GM21576 (cell line): ENCODE data around the gene RUVBL1.

Experiments used
- ATAC-seq: cut with Tn5 transposase; IDR thresholded peaks from one replicate; pipeline ENCODE4 v1.9.1; 2021; ENCODE audit warnings: mild to moderate bottlenecking, moderate library complexity; ENCODE audit not compliant: unreplicated experiment

The RUVBL1 gene

GRCh38 chr3:128143496-128143895 lies 19.9 kb upstream of the RUVBL1 start:
- no peak for ATAC-seq

DNA sequence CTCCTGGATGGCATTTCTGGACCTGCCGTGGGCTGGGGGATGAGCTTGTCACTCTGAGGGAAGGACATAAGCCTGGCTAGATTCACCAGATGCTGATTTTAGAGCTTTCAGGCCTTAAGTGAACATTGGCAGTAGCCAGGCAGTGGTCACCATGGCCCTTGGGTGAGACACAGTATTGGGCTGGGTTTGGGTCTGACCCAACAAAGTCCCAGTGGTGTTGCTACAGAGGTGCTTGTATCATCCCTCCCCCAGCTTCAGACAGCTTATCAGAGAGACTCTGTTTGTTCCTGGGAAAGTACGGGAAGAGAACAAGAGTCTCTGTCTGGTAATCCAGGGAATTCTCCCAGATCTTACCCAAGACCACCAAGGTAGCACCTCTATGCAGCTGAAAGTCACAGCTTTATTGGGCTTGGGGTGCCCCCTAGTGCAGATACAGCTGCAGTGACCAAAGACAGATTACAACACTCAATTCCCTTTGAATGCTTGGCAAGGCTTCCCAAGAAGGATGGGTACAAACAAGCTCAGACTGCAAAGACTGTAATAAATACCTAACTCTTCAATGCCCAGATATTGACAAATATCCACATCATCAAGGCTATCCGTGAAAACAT lies 9.8 kb upstream of the RUVBL1 start:
- ATAC-seq: no peak

GRCh38 chr3:128131897-128132646 lies 8.5 kb upstream of the RUVBL1 start:
- ATAC-seq: no peak

- ATAC-seq: no peak
Observed at GRCh38 chr3:128128251-128128650, 4.6 kb upstream of the RUVBL1 start.

- ATAC-seq: no peak
Observed at GRCh38 chr3:128127236-128127635, 3.6 kb upstream of the RUVBL1 start.

- ATAC-seq: no peak
Observed at GRCh38 chr3:128123156-128123537, 465 bp downstream of the RUVBL1 start.

DNA sequence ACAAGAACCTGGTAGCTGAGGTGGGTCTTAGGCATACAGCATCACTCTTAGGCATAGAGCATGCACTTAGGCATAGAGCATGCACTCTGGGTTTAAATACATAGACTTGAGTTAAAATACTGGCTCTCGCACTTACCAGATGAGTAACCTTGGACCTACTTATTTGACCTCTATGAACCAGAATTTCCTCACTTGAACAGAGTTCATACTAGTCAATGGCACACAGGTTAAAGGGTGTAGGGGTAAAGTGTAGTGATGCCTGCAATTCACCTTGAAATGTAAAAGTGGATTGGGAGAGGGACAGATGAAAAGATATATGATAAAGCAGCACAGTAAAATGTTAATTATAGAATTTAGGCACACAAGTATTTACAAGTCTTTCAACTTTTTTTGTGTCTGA lies 1.6 kb downstream of the RUVBL1 start:
- no peak for ATAC-seq

DNA sequence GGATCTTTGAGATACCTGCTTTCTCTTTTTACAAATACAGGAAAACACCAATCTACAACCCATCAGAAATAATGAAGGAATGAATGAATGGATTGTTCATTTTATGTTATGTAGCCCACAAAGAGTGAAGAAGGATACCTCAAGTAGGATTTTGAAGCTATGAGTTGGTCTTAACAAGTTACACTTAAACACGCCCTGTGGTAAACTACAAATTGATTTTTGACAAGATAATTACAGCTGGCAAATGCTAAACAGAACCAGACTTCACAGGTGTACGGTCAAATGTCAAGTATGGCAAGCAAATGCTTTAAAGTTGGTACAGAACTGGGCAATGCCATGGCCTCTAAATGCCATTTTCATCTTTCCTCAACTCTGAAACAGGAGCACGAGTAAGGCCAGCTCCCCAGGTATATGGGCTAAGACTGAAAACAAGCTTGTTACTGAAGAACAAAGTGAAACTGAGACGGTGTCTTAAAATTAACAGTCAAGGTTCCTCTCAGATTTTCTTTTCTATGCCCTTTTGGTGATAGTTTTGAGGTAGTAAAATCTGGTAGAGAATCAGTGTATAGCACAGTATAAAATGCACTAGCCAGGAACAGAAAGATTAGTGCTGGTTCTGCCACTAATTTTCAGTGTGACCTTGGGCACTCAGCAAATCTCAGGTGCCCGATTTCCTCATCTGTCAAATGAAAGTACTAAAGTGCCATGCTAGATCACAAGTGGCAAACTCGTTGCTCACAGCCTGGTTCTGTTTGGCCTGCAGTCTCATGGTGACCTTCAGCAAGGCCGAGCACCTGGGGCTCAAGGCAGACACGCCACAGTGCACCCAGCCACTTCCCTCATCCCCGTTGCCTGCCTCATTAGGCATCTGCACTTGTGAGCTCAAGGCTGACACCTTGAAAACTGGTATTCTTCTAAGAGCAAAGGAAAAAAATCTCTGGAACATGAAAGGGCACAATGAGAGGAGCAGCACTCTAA lies 9.5 kb downstream of the RUVBL1 start:
- ATAC-seq: peak; percentile 82

- no peak for ATAC-seq
Observed at GRCh38 chr3:128112357-128112968, 11.1 kb downstream of the RUVBL1 start.

- ATAC-seq: no peak
Observed at GRCh38 chr3:128111147-128111546, 12.5 kb downstream of the RUVBL1 start.

- no peak for ATAC-seq
Observed at GRCh38 chr3:128107834-128108233, 15.8 kb downstream of the RUVBL1 start.

DNA sequence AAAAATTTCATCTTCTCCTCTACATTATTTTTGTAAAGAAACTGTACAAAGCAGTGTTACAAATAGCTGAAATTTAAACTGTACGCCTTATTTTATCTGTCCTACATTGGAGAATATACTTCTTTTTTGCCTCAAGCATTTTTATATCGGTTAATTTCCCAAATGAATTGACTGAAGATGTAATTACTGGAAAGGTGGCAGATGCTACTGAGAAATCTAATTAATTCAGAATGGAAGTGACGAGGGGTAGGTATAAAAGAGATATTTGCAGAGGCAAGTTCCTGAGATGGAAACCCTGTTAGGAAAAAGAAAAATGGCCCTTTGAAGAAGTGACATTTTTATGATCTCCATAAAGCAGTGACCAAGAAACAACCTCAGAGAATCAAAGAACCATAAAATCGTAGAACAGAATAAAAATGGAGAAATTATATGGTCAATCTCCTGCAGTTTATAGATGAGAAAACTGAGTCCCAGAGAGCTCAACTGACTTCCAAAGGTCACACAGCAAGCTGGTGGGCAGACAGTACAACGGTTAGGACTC lies 20.4 kb downstream of the RUVBL1 start:
- no peak for ATAC-seq

DNA sequence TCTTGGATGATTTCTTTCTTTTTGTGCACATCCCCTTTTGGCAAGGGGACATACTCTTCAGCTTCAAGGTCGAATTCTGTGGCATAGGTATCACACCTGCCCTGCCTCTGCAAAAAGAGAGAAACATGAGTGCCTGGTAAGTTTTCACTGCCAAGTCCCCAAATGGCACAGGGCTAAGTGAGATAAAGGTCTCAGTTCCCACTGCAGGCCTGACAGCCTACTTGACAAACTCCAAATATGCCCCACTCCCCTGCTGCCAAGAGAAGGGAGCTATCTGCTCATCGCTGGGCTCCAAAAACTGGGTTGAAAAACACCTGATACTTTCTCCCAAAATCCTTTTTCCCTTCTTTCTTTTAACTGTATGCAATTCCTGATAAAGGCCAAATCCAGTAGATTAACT lies 23.0 kb downstream of the RUVBL1 start:
- no peak for ATAC-seq

DNA sequence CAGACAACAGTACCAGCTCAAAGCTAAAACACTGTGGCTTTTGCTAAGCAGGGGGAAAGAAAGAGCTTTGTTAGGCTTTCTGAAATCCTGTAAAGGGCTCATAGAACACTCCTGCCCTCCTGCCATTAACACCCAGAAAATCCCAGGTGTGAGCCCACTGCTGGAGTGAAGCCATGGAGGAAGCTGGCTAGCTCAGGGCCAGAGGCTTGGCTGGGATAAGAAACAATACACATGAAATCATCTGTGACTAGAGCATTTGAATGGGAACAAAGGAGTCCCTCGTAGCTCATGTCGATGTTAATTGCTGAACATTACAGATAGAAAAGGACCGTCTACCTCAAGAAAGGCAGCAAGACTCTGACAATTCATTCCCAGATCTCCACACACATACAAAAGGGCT lies 23.5 kb downstream of the RUVBL1 start:
- no peak for ATAC-seq

GRCh38 chr3:128098234-128098633 lies 25.4 kb downstream of the RUVBL1 start:
- ATAC-seq: no peak

DNA sequence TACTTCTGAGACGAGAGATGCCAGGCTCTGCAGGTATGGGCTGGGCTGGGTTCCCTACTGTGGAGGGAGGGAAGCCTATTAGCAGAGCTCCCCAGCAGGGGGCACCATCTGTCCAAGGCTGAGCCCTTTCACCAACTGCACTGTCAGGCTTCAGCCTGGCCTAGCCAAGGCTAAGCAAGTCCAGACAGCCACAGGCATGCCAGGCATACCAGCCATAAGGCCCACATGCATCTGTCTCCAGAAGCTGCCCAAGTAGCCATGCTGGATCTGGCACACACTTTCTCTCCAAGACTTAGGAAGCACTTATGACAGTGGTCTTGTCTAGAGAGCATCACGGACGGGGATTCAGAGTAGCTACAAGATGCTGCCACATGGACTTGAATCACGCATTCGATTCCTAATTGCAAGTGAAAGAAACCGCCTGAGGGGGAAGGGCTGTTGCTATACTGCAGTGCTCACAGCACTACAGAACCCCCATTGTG lies 28.3 kb downstream of the RUVBL1 start:
- no peak for ATAC-seq

DNA sequence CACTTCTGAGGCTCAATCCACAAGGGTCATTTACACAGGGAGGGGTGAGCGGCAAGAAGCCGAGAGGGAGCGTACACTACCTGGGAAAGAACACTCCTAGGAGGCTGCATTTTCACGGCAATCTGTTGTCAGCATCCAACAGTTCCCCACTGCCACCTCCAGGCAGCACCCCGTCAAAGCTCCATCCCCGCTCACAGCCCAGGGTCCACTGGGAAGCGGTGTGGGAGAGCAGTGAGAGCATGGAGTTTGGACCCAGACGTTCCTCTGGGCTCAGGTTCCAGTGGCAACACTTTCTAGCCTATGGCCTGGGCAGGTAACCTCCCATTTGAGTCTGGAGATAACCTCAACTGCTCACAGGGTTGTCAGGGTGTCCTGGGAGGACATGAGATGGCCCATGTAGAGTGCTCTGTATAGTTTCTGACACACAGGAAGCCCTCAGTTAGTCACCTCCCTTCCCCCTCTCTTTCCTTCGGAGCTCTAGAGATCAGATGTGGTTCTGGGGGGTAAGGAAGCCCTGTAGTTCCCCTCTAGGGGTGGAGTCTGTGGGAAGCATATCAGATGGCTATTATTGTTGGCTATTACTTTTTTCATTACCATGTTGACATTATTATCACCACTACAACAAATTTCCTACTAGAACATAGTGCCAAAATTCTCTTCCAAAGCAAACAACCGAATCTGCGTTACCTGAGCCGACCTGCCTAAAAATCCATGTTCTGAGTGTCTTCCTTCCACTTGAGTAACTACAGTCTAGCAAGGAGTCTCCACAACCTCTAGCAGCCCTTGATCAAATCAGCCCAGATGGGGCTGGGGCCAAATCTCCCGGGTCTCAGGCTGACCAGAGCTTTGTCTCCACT lies 29.1 kb downstream of the RUVBL1 start:
- ATAC-seq: no peak

- no peak for ATAC-seq
Observed at GRCh38 chr3:128091586-128091985, 32.0 kb downstream of the RUVBL1 start.

- ATAC-seq: no peak
Observed at GRCh38 chr3:128089135-128089534, 34.5 kb downstream of the RUVBL1 start.

GRCh38 chr3:128084675-128085021 lies 39.0 kb downstream of the RUVBL1 start:
- ATAC-seq: no peak
